ENCODE data around the gene ARHGAP42.
"Not testable (repeated sequence)": the region's sequence is repeated elsewhere in the genome, so short reads cannot be mapped to it uniquely, and the experiment has no call there.

ARHGAP42 gene

DNA sequence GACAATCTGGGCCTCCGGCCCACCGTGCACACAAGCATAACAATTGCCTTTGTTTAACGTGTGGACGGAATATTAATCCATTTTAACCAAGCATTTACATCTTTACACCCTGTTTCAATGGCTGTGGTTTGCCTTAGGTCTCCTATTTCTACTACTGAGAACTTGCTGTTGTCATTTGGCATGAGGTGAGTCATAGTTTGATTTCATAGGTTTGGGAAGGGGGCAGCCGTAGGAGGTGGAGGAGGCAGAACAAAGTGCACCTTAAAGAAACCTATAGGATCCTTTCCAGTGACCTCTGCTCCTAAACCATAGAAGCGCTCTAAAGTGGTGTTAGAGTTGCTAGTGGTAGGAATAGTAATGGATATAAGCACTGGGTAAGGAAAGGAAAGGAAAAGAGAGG, 59.4 kb downstream of the ARHGAP42 start:
- H3K27ac ChIP-seq, result no peak overlapping the region
- TF ChIP-seq, protein P1, sequence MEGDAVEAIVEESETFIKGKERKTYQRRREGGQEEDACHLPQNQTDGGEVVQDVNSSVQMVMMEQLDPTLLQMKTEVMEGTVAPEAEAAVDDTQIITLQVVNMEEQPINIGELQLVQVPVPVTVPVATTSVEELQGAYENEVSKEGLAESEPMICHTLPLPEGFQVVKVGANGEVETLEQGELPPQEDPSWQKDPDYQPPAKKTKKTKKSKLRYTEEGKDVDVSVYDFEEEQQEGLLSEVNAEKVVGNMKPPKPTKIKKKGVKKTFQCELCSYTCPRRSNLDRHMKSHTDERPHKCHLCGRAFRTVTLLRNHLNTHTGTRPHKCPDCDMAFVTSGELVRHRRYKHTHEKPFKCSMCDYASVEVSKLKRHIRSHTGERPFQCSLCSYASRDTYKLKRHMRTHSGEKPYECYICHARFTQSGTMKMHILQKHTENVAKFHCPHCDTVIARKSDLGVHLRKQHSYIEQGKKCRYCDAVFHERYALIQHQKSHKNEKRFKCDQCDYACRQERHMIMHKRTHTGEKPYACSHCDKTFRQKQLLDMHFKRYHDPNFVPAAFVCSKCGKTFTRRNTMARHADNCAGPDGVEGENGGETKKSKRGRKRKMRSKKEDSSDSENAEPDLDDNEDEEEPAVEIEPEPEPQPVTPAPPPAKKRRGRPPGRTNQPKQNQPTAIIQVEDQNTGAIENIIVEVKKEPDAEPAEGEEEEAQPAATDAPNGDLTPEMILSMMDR (IDR thresholded peaks at IDR 0.05), result no peak
- intact Hi-C loops (cut with DNase I; ENCODE audit: low total_unique reads), result no loop called here
- H3K4me1 ChIP-seq, result peaks cover 0 to 10% (median 7%) of the 10 kb centered on the region in 4 donors
- peaks cover 0 to 8% (median 0%) of the 10 kb centered on the region in 3 donors for H3K9me3 ChIP-seq
- no peak for DNase-seq
- H3K36me3 ChIP-seq, result no peaks in the 10 kb centered on the region
- no peaks in the 10 kb centered on the region for H3K27me3 ChIP-seq
- no peak overlapping the region for H3K4me3 ChIP-seq

DNA sequence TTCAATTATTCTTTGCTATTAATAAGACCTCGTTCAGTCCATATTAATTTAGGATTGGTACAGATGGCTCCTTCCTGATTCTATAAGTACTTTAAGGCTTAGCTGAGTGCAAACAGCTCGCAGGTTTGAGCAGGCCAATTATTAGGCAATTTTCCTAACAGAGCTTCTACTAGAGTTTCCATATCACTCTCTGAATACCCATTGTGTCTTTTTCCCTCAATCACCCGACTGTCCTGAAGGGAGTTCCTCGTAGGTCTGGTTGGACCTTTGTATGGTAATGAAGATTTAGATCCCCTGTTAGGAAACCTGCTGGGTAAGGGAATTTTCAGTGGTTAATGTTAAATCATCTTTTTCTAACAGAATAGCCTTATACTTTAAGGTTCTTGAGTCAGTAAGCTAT, 61.1 kb downstream of the ARHGAP42 start:
- Histone ChIP-seq H3K27ac (no peak overlapping the region), H3K36me3 (no peaks in the 10 kb centered on the region), H3K4me1 (peaks cover 0 to 3% (median 0%) of the 10 kb centered on the region in 4 donors), H3K4me3 (no peak overlapping the region), H3K27me3 (no peaks in the 10 kb centered on the region), H3K9me3 (peaks cover 0 to 8% (median 0%) of the 10 kb centered on the region in 3 donors)
- intact Hi-C loops (cut with DNase I; ENCODE audit: low total_unique reads), result no loop called here
- DNase-seq, result no peak
- TF ChIP-seq, protein P1 (IDR thresholded peaks at IDR 0.05), result no peak

DNA sequence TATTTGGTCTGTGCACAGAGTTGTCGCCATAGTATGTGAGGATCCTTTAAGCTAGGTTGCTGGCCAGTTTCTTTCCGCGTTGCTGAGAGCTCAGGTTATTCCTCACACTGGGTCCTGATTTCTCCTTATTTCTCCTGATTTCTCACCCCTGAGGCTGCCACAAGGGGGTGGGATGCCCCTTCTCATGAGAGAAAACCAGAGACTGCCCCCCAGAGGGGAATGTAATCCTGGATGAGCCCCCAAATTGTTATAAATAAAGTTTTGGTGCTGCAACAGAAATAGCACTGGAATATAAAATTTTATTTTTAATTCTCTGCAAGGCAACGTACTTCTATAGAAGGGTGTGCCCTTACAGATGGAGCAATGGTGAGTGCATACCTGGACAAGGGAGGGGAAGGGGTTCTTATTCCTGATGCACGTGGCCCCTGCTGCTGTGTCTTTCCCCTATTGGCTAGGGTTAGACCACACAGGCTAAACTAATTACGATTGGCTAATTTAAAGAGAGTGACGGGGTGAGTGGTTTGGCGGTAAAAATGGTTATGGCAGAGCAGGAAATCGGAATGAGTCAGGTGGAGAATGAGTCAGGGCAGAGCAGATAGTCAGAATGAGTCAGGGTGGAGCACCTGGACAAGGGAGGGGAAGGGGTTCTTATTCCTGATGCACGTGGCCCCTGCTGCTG, 62.9 kb downstream of the ARHGAP42 start:
- H3K36me3 ChIP-seq; H3K4me3 ChIP-seq; H3K27ac ChIP-seq; H3K4me1 ChIP-seq; DNase-seq; H3K27me3 ChIP-seq; H3K9me3 ChIP-seq; intact Hi-C loops (cut with DNase I; ENCODE audit: low total_unique reads): not testable (repeated sequence)

DNA sequence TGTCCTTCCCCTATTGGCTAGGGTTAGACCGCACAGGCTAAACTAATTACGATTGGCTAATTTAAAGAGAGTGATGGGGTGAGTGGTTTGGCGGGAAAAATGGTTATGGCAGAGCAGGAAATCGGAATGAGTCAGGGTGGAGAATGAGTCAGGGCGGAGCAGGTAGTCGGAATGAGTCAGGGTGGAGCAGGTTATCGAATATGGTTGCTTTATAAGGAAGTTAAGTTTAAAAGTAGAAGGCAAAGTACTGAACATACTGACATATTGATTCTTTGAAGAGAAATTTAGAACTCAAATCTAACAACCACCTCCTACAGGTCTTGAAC, 63.4 kb downstream of the ARHGAP42 start:
- intact Hi-C loops (cut with DNase I; ENCODE audit: low total_unique reads); H3K27ac ChIP-seq; H3K27me3 ChIP-seq; H3K9me3 ChIP-seq; DNase-seq; H3K4me1 ChIP-seq; H3K4me3 ChIP-seq; H3K36me3 ChIP-seq: not testable (repeated sequence)

DNA sequence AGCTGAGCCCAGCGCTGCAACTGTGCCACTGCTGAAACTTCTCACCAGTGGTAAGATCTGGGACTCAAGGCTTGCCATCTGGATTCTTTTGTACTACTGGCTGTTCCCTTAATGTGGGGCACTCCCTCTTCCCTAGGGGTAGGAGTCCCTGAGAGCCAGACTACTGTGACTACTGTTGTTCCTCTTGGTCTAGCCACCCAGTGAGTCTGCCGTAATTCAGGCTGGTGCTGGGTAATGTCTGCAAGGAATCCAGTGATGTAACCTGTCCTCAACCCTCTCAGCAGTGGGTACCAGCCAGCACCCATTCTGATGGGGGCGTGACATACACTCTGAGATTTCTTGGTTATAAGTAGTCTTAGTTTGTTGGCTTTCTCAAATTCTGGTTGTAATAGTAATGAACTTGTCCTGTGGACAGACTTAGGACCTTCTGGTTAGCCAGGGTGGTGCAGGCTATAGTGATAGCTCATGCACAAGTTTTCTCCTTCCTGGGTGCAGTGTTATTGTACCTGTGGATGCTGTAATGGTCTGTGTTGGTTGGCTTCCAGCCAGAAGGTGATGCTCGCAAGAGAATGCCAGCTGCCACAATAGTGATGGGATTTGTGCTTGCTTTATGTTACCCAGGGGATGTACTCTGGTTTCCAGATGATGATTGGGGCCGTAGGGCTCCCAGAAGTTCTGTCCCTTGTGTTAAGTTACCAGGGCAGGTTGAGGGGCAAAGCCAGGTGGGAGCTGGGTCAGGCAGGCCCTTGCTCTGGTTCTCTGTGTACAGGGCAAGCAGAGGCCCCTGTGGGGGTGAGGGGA, 65.5 kb downstream of the ARHGAP42 start:
- H3K27ac ChIP-seq, result no peak overlapping the region
- intact Hi-C loops (cut with DNase I; ENCODE audit: low total_unique reads), result no loop called here
- TF ChIP-seq, protein P1 (IDR thresholded peaks at IDR 0.05), result no peak
- H3K36me3 ChIP-seq, result no peaks in the 10 kb centered on the region
- no peaks in the 10 kb centered on the region for H3K27me3 ChIP-seq
- peaks cover 0 to 18% (median 0%) of the 10 kb centered on the region in 4 donors for H3K4me1 ChIP-seq
- no peak for DNase-seq
- H3K4me3 ChIP-seq, result no peak overlapping the region
- H3K9me3 ChIP-seq, result peaks cover 0 to 8% (median 0%) of the 10 kb centered on the region in 3 donors

DNA sequence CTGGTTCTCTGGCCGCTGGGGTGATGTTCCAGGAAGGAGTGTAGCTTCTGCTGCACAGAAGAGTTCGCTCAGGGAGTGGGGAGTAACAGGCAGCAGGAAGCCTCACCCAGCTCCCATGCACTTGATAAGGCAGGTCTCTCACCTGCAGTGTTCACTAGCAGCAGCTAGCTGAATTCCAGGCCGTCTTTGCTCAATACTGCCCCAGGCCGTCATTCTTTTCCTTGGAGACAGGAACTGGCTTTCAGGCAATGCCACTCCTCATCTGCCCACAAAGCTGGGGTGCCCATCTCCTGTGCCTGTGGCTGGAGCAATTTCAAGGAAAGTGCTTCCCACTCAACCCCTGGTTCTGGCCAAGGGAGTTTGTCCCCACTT, 66.1 kb downstream of the ARHGAP42 start:
- TF ChIP-seq, protein P1 (IDR thresholded peaks at IDR 0.05), result no peak
- no peak for DNase-seq
- H3K27ac ChIP-seq, result no peak overlapping the region
- H3K9me3 ChIP-seq, result peaks cover 0 to 8% (median 0%) of the 10 kb centered on the region in 3 donors
- no peak overlapping the region for H3K4me3 ChIP-seq
- no peaks in the 10 kb centered on the region for H3K27me3 ChIP-seq
- H3K36me3 ChIP-seq, result no peaks in the 10 kb centered on the region
- intact Hi-C loops (cut with DNase I; ENCODE audit: low total_unique reads), result no loop called here
- H3K4me1 ChIP-seq, result peaks cover 0 to 24% (median 3%) of the 10 kb centered on the region in 4 donors
